Naive B cell (primary cell): ENCODE results near the gene EPN3. TPM values are rescaled to one million over a fixed set of nuclear protein-coding genes. Genes with fewer than 3 reads are reported as not detected.
A peak's percentile ranks its signal among the peaks of the same experiment; 100 is the strongest.

Experiments used
- ATAC-seq, 2 donors: fragments of 150-1000 bp; cut with Tn5 transposase; 2 replicates each; pipeline ENCODE4 v1.10.0; 2021; ENCODE audit warnings: low read depth in 2 of 2, mild to moderate bottlenecking in 2 of 2, moderate library complexity in 2 of 2
- DNase-seq: peaks from one replicate; pipeline ENCODE4 v3.0.0; 2022
- H3K27ac Mint-ChIP-seq, 6 donors: one replicate each; pipeline ENCODE4 v1.8.0; 2020 to 2022; ENCODE audit warnings: mild to moderate bottlenecking in 6 of 6, mixed read lengths in 6 of 6, moderate library complexity in 5 of 6, inconsistent platforms in 2 of 6
- H3K27me3 Mint-ChIP-seq, 3 donors: one replicate each; pipeline ENCODE4 v1.8.0; 2021 to 2022; ENCODE audit warnings: mixed read lengths in 3 of 3, mild to moderate bottlenecking in 1 of 3
- H3K36me3 Mint-ChIP-seq, 2 donors: one replicate each; pipeline ENCODE4 v1.8.0; 2020 to 2022; ENCODE audit warnings: mixed read lengths in 2 of 2, inconsistent platforms in 1 of 2, mild to moderate bottlenecking in 1 of 2
- H3K4me1 Mint-ChIP-seq, 3 donors: one replicate each; pipeline ENCODE4 v1.8.0; 2020 to 2022; ENCODE audit warnings: mixed read lengths in 3 of 3, inconsistent platforms in 1 of 3, mild to moderate bottlenecking in 1 of 3, moderate library complexity in 1 of 3
- H3K4me3 Mint-ChIP-seq, 8 donors: one replicate each; pipeline ENCODE4 v1.8.0; 2020 to 2022; ENCODE audit warnings: mild to moderate bottlenecking in 8 of 8, mixed read lengths in 8 of 8, moderate library complexity in 8 of 8, inconsistent platforms in 2 of 8
- H3K9me3 Mint-ChIP-seq, 7 donors: one replicate each; pipeline ENCODE4 v1.8.0; 2020 to 2022; ENCODE audit warnings: mixed read lengths in 7 of 7, mild to moderate bottlenecking in 5 of 7, inconsistent platforms in 2 of 7, moderate library complexity in 1 of 7
- polyA plus RNA-seq, 6 donors: library from polyadenylated mRNA; unstranded; fragments of 300-500 nt; fragmentation: Illumina TruSeq; gene quantifications; one replicate each; pipeline ENCODE4 v1.2.3, GENCODE V29; 2021; ENCODE audit warnings: low read depth in 6 of 6

Gene EPN3
- polyA plus RNA-seq, 6 donors from 2014 or later: not detected

DNA sequence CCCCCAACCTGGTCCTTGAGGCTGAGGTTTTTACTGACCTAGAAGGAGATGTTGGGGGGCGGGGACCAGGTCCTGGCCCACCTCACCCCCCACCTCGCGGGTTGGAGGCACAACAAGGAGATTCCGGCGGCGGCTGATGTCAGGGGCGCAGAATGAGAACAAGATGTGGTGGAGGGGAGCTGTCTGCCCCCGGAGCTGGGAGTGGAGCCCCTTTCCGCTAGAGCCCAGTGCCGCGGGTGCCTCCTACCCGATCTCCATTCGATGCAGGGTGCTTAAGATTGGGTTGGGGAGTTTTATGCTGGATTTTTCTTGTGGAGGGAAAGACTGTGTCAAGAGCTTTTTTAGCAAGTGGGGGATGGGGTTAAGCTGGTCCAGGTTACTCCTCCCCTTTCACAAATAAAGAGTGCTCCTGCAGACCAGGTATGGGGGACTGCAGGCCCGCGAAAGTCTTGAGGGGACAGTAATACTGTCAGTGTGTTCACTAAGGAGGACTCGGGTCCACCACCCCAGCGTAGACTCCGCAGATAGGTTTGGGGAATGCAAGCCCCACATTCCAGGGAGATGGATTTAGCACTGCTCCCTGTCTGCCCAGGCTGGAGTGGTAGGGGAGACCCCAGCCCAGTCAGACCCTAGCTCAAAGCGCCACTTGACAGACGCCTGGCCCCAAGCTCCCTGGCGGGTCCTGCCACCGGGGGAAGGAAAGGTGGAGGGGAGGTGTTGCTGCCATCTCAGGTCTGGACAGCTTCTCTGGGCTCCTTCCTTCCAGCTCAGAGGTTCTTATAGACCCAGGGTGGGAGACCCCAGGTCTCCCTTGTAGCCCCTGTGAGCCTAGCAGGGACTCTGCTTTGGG lies 29.9 kb downstream of the EPN3 start:
- no peaks in the 10 kb centered on the region for H3K36me3 Mint-ChIP-seq
- no peak for DNase-seq
- peak overlapping the region in 7 of 8 donors; percentile 10 to 84 (median 76) for H3K4me3 Mint-ChIP-seq
- H3K9me3 Mint-ChIP-seq: no peaks in the 10 kb centered on the region
- peak overlapping the region in 3 of 6 donors; percentile 34 to 64 (median 60) for H3K27ac Mint-ChIP-seq
- peaks cover 59 to 84% (median 74%) of the 10 kb centered on the region in 3 donors for H3K27me3 Mint-ChIP-seq
- H3K4me1 Mint-ChIP-seq: peaks cover 26 to 38% (median 32%) of the 10 kb centered on the region in 3 donors
- no peak for ATAC-seq

DNA sequence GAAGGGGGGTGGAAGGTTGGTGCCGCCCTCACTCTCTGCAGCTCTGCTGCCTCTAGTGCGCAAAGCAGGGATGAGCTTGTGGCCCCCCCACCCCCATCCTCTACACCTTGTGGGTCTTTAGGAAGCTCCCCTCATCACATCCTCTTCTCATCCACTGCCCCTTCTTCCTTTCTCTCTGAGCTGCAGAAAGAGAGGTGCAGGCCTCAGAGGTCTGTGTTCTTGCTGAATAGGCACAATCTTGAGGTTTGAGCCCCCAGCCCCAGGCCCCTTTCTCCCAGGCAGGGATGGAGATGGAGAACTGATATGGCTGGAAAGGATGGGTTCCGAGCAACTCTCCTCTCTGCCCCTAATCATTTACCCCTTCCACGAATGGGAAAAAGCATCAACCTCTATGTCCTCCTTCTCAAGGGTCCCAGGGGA lies 30.6 kb downstream of the EPN3 start:
- ATAC-seq (no peak), DNase-seq (no peak)
- Mint-ChIP-seq H3K27me3 (peaks cover 59 to 84% (median 74%) of the 10 kb centered on the region in 3 donors), H3K4me1 (peaks cover 26 to 38% (median 32%) of the 10 kb centered on the region in 3 donors), H3K4me3 (peak overlapping the region in 2 of 8 donors; percentile 49 to 76), H3K27ac (peak overlapping the region in 1 of 6 donors; percentile 43), H3K9me3 (no peaks in the 10 kb centered on the region), H3K36me3 (no peaks in the 10 kb centered on the region)

DNA sequence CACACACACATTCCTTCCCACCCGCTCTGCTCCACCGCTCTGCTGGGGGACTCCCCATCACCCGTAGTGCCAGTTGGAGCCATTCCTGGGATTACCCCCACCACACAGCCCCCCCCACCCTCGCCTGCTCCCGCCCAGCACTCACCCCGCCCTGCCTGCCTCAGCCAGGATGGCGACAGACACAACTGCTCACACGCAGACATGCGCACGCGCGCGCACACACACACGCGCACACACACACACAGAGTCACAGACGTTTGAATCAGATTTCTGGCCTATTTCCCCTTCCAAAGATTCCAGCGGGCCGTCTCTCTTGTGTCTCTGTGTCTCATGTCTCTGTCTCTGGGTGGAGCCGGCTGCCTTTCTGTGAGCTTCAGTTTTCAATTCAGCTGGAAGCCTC lies 32.4 kb downstream of the EPN3 start:
- DNase-seq (no peak), ATAC-seq (no peak)
- peaks cover 54 to 76% (median 74%) of the 10 kb centered on the region in 3 donors for H3K27me3 Mint-ChIP-seq
- H3K36me3 Mint-ChIP-seq: no peaks in the 10 kb centered on the region
- H3K9me3 Mint-ChIP-seq: no peaks in the 10 kb centered on the region
- no peak overlapping the region for H3K4me3 Mint-ChIP-seq
- H3K27ac Mint-ChIP-seq: peak overlapping the region in 3 of 6 donors; percentile 29 to 93 (median 92)
- peaks cover 14 to 21% (median 19%) of the 10 kb centered on the region in 3 donors for H3K4me1 Mint-ChIP-seq

DNA sequence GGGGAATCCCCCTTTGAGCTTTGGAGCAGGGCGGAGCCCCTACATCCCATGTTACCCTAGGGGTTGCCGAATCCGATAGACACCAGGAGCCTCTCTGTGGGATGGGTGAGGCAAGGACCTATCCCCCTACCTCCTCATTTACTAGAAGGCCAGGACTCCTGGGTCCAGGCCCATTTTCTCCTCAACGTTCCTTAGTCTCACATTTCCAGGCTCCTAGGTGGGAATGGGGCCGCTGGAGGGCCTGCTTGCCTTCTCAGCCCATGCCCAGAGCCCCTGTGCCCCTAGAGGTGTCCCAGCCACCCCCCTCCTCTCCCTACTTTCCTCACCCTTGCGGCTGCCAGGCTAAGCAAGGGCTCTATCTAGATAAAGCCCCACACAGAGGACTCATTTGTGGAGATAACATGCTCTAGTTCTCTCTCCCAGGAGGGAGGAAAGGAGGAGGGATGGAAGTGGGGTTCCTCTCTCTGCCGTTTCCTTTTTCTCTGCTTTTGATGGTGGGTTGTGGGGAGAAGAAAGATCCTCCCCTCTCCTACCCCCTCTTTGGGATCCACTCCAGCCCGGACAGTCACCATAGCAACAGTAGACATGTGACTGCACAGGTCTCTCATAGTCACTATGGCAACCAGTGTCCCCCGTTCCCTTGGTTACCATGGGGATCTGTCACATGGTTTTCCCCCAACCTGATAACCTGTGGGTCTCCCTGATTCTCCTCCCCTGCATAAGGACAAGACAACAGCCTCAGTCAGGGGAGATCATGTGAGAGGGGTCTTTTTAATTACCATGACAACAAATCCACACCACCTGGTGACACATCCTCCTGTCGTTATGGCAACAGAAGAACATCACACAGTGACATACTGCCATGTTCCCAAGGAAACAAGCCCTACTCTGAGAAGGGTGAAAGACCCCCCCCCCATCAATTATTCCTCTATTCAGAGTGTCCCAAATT lies 33.1 kb downstream of the EPN3 start:
- Mint-ChIP-seq H3K9me3 (no peaks in the 10 kb centered on the region), H3K27me3 (peaks cover 52 to 82% (median 78%) of the 10 kb centered on the region in 3 donors), H3K4me3 (no peak overlapping the region), H3K4me1 (peaks cover 9 to 18% (median 16%) of the 10 kb centered on the region in 3 donors), H3K36me3 (no peaks in the 10 kb centered on the region), H3K27ac (peak overlapping the region; percentile 48 to 93 (median 76))
- peak; percentile 48 to 55 for ATAC-seq
- DNase-seq: no peak

DNA sequence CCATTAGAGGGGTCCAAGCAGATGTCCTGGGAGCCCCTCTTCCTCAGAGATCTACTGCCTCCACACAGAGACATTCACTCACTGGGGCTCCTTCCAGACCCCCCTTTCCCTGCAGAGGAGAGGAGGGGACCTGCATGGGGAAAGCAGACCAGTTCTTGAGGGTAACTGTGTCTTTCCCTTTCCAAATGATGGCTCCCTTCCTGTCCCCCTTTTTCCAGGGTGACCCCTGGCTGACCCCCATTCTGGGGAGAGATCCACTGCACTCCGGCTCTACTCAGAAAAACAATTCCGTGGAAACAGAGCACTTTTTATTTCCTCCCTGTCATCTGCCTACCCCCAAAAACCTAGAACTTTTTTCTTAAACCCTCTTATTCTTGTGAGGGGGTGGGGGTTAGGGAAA lies 34.4 kb downstream of the EPN3 start:
- peak overlapping the region in 2 of 6 donors; percentile 21 to 93 for H3K27ac Mint-ChIP-seq
- ATAC-seq (no peak), DNase-seq (no peak)
- H3K4me1 Mint-ChIP-seq: peaks cover 8 to 18% (median 16%) of the 10 kb centered on the region in 3 donors
- H3K36me3 Mint-ChIP-seq: no peaks in the 10 kb centered on the region
- H3K4me3 Mint-ChIP-seq: no peak overlapping the region
- H3K27me3 Mint-ChIP-seq: peaks cover 52 to 93% (median 89%) of the 10 kb centered on the region in 3 donors
- H3K9me3 Mint-ChIP-seq: no peaks in the 10 kb centered on the region

DNA sequence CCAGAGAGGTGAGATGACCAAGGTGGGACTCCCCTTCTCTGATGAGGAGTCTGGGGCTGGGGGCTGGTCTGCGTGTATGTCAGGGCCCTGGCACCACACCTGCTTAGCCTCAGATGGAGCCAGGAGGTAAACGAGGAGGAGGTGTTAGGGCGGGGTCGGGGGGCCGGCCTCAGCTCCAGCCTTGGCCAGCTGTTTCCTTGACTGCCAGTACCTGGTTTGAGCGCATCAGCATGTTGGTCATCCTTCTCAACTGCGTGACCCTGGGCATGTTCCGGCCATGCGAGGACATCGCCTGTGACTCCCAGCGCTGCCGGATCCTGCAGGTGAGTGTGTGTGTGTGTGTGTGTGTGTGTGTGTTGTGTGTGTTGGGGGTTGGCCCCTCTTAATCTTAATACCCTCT lies 36.1 kb downstream of the EPN3 start:
- Mint-ChIP-seq H3K27ac (no peak overlapping the region), H3K4me3 (no peak overlapping the region), H3K9me3 (no peaks in the 10 kb centered on the region), H3K4me1 (peaks cover 0 to 13% (median 10%) of the 10 kb centered on the region in 3 donors), H3K36me3 (no peaks in the 10 kb centered on the region), H3K27me3 (peaks cover 38 to 93% (median 88%) of the 10 kb centered on the region in 3 donors)
- DNase-seq (no peak), ATAC-seq (no peak)

DNA sequence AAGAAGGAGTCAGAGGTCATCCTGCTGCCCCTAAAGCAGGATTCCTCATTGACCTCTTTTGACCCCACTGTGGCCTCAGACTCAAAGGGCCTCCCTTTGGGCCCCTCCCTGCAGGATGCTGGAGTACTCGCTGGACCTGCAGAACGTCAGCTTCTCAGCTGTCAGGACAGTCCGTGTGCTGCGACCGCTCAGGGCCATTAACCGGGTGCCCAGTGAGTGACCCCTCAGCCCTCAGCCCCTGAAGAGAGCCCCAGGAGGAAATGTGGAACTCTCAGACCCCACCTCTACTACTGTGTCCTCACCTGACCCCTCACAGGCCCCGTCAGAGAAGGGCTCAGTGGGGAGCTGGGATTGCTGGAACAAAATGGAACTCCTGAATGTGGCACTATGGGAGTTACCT lies 37.1 kb downstream of the EPN3 start:
- no peaks in the 10 kb centered on the region for H3K36me3 Mint-ChIP-seq
- DNase-seq: no peak
- H3K4me1 Mint-ChIP-seq: peaks cover 0 to 12% (median 10%) of the 10 kb centered on the region in 3 donors
- no peak overlapping the region for H3K27ac Mint-ChIP-seq
- ATAC-seq: no peak
- no peaks in the 10 kb centered on the region for H3K9me3 Mint-ChIP-seq
- no peak overlapping the region for H3K4me3 Mint-ChIP-seq
- peaks cover 37 to 89% (median 82%) of the 10 kb centered on the region in 3 donors for H3K27me3 Mint-ChIP-seq

DNA sequence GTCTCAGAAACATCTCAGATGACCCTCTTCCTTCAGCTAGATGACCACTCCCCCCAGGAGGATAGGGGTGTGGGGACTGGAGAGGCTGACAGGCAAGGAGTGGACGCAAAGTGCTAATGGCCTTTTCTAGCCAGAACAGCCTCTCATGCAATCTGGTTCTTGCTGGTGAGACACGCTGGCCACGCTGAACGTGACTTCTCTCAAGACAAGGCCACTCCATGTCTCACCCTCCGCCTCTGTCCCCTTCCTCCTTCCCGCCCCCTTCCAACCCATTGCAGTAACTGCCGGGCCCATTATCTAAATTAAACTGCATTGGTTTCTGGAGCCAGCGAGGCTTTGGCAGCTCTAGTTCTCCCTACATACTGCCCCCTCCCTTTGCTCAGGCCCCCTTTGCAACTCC lies 37.5 kb downstream of the EPN3 start:
- Mint-ChIP-seq H3K4me3 (peak overlapping the region in 1 of 8 donors; percentile 75), H3K27me3 (peaks cover 34 to 89% (median 78%) of the 10 kb centered on the region in 3 donors), H3K27ac (no peak overlapping the region), H3K36me3 (no peaks in the 10 kb centered on the region), H3K9me3 (no peaks in the 10 kb centered on the region), H3K4me1 (peaks cover 0 to 8% (median 7%) of the 10 kb centered on the region in 3 donors)
- ATAC-seq (no peak), DNase-seq (no peak)

DNA sequence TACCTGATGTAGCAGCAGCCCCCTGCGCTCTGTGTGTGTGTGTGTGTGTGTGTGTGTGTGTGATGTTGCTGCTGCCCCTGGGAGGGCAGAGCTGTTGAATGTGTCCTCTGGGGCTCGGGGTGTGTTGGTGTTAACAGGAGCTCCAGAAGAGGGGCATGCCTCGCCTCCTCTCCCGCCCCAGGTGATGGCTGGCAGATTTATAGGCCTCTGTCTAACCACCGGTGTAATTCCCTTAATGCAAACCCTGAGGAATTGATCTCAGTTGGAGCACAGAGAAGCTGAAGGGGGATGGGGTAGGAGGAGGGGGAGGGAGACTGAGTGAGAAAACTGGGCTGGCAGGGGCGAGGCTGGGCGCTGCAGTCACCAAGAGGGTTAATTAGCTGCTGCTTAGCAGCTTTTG lies 38.0 kb downstream of the EPN3 start:
- ATAC-seq (no peak), DNase-seq (no peak)
- peaks cover 33 to 88% (median 73%) of the 10 kb centered on the region in 3 donors for H3K27me3 Mint-ChIP-seq
- H3K36me3 Mint-ChIP-seq: no peaks in the 10 kb centered on the region
- no peaks in the 10 kb centered on the region for H3K9me3 Mint-ChIP-seq
- no peak overlapping the region for H3K27ac Mint-ChIP-seq
- peaks cover 0 to 4% (median 3%) of the 10 kb centered on the region in 3 donors for H3K4me1 Mint-ChIP-seq
- peak overlapping the region in 1 of 8 donors; percentile 75 for H3K4me3 Mint-ChIP-seq

DNA sequence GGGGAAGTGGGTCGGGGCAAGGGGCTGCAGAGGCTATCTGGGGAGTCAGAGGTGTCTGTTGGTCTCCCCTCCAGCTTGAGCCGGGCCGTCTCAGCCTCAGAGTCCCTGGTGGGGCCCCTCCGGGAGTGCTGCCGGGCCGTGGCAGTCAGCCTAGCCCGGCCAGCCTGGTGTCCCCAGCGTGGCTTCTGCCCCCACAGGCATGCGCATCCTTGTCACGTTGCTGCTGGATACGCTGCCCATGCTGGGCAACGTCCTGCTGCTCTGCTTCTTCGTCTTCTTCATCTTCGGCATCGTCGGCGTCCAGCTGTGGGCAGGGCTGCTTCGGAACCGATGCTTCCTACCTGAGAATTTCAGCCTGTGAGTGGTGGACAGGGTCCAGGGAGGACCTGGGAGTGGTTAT lies 39.1 kb downstream of the EPN3 start:
- no peaks in the 10 kb centered on the region for H3K36me3 Mint-ChIP-seq
- no peak overlapping the region for H3K27ac Mint-ChIP-seq
- peaks cover 26 to 78% (median 69%) of the 10 kb centered on the region in 3 donors for H3K27me3 Mint-ChIP-seq
- H3K4me3 Mint-ChIP-seq: no peak overlapping the region
- H3K9me3 Mint-ChIP-seq: no peaks in the 10 kb centered on the region
- no peak for ATAC-seq
- no peaks in the 10 kb centered on the region for H3K4me1 Mint-ChIP-seq
- no peak for DNase-seq

DNA sequence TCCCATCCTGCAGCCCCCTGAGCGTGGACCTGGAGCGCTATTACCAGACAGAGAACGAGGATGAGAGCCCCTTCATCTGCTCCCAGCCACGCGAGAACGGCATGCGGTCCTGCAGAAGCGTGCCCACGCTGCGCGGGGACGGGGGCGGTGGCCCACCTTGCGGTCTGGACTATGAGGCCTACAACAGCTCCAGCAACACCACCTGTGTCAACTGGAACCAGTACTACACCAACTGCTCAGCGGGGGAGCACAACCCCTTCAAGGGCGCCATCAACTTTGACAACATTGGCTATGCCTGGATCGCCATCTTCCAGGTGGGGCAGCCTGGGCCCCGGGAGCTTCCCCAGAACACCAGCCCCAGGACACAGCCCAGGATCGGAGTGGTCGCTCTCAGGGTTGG lies 40.0 kb downstream of the EPN3 start:
- H3K4me3 Mint-ChIP-seq: no peak overlapping the region
- ATAC-seq: no peak

DNA sequence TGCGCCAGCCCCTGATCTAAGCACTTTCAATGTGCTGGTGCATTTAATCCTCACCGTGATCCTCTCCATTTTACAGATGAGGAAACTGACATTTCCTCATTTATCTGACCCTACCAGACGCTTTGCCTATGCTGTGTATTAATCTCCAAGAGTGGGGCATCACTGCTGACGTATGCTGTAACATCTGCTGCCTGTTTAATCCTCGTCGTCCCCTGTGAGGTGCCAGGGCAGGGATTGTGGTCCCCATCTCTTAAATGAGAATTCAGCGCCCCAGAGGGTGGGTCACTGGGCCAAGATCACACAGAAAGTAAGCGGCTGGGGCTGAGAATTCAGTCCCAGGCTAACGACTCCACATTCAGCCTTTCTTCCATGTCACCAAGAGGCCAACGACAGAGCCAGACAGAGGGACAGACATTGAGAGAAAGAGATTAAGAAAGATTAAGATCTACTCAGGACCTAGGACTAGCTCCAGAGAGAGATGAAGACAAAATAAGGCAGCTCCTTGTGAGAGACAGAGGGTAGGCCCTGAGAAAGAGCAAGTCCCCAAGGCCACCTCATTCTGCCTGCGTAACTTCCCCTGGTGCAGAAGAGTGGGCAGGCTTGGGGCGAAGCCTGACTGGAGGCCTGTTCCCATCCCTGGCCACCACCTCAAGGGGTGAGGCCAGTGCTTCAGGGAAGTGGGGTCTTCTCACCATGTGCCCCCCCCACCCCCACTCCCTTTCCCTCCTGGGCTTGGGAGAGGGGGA lies 41.5 kb downstream of the EPN3 start:
- Mint-ChIP-seq H3K36me3 (no peaks in the 10 kb centered on the region), H3K27ac (no peak overlapping the region), H3K4me1 (no peaks in the 10 kb centered on the region), H3K9me3 (no peaks in the 10 kb centered on the region), H3K27me3 (peaks cover 14 to 75% (median 67%) of the 10 kb centered on the region in 3 donors), H3K4me3 (no peak overlapping the region)
- ATAC-seq: no peak
- DNase-seq: no peak

More for the DNA sequence above, 40.0 kb downstream of the EPN3 start:
- Mint-ChIP-seq H3K27ac (no peak overlapping the region), H3K4me1 (no peaks in the 10 kb centered on the region), H3K27me3 (peaks cover 19 to 78% (median 69%) of the 10 kb centered on the region in 3 donors), H3K9me3 (no peaks in the 10 kb centered on the region), H3K36me3 (no peaks in the 10 kb centered on the region)
- no peak for DNase-seq
